Activated CD8-positive, alpha-beta memory T cell treated with anti-CD3 and anti-CD28 coated beads for 36 hours (primary cell): ENCODE data around the gene CTBP1. TPM values are rescaled to one million over a fixed set of nuclear protein-coding genes. Genes with fewer than 3 reads are reported as not detected.

Experiments
- CTCF ChIA-PET: fragments of 350-600 bp; sonication (Branson Sonifier 250); formaldehyde crosslinking; loops from one replicate; lab custom pipeline; 2021; ENCODE audit warnings: antibody characterized with exemption; lab: Charles Lee
- POLR2A ChIA-PET: fragments of 350-600 bp; sonication (Branson Sonifier 250); formaldehyde crosslinking; loops from one replicate; lab custom pipeline; 2021; ENCODE audit warnings: antibody characterized with exemption; lab: Charles Lee
- total RNA-seq, 2 experiments: library from RNA; stranded (reverse); gene quantifications; one replicate each; pipeline ENCODE4 v1.2.3, GENCODE V29; 2021

Gene CTBP1
- total RNA-seq, 2 experiments from 2014 or later = 129 to 133 TPM

DNA sequence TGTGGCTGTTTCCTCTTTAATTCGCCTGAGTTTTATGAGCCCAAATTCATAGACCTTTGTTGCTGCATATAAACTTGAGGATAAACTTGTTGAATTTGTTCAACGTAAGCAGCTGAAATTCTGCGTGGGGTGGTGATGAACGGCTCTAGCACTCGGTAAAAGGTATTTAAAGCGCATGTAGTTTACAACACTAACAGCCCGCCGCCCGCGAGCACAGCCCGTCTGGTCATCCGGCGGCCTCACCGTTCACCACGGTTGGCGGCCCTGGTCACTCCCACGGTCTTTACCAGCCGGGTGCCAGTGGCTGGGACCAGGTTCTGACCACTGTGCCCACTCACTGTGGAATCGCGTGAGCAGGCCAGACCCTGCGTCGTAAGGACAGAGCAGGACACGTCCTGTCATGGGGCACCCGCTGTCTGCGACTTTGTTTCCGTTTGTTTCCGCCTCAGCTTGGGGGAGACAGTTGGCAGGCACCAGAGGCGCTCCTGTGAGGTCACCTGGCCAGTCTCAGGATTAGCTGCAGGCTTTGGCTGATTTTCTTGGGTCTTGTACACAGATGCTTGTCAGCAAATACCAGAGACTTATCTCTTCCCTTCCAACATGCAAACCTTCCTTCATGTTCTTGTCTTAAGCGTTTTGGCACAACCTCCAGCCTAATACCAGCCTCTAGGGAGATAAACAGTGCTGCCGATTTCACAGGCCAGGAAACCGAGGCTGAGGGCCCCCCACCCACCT, 39.8 kb downstream of the CTBP1 start:
- CTCF ChIA-PET = no interaction called here

GRCh38 chr4:1208266-1208961, 40.5 kb downstream of the CTBP1 start:
- POLR2A ChIA-PET = no interaction called here
- CTCF ChIA-PET = no interaction called here

More for the DNA sequence above, 39.8 kb downstream of the CTBP1 start:
- POLR2A ChIA-PET = no interaction called here

DNA sequence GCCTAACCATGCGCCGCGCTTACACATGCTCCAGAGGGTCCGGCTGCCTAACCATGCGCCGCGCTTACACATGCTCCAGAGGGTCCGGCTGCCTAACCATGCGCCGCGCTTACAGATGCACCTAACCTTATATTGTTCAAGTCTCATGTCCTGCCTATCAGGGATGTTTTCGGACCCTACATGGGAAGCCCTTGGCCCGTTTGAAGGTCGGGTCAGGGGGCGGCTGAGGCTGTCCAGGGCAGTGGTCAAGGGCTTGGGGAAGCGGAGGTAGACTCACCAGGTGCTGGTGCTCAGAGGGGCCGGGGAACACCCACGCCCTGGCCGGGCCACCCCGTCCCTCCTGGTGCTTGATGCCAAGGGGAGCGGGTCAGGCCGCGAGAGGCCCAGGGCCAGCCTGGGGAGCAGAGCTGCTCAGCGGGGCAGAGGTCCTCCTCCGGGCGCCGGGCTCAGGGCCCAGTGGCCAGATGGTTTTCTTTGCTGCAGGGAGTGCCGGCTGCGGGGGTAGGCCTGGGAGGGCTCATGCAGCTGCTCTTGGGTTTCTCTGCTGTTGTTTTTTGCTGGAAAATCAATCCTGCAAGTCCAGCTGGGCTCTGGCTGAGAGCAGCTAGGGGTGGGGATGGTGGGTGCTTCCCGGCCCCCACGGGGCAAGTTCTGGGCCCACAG, 41.2 kb downstream of the CTBP1 start:
- CTCF ChIA-PET = interaction anchor here (0.6 kb wide), 1 partner anchor 45 kb away, joined by 3 read pairs; no protein-coding TSS in a partner anchor
- POLR2A ChIA-PET = no interaction called here

GRCh38 chr4:1207157-1207470, 41.8 kb downstream of the CTBP1 start:
- ChIA-PET POLR2A (no interaction called here), CTCF (interaction anchor here (1.0 kb wide), 1 partner anchor 10 kb away, joined by 3 read pairs; no protein-coding TSS in a partner anchor)

- POLR2A ChIA-PET = no interaction called here
Measured at GRCh38 chr4:1206299-1207156, 42.4 kb downstream of the CTBP1 start.

DNA sequence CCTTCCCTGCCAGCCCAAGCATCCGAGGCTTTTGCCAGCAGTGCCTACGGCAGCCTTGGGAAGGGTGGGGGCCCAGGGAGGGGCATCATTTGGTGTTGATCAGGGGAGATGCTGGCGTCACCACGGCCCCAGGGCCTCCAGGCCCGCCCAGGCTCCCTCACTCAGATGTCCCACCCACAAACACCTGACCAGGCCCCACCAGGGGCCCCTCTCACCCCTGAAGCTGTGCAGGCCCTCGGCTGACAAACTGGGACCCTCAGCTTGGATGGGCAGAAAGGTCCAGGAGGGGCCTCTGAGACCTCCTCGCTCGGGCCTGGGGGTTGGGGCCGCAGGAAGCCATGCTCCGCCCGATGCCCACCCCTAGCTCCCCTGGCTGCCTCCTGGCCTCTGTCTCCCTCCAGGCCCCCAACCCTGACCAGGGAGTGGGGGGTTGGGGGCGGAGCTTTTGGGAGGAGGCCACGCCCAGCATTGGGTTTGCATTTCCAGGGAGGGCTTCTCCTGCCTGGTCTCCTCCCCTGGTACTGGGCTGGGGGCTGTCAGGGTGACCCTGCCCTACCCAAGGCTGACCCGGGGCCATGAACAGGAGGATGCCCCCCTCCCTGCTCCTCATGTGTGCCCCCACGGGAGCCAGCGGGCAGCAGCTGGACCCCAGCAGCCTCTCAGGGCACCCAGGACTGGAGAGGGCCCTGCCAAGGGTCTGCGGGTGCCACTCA, 43.2 kb downstream of the CTBP1 start:
- CTCF ChIA-PET = interaction anchor here (0.6 to 1.3 kb wide), 3 partner anchors 38 to 97 kb away, joined by 3 to 4 read pairs (median 3); no protein-coding TSS in a partner anchor
- POLR2A ChIA-PET = no interaction called here

More at GRCh38 chr4:1206299-1207156, 42.4 kb downstream of the CTBP1 start:
- CTCF ChIA-PET = interaction anchor here (1.0 to 1.3 kb wide), 3 partner anchors 10 to 40 kb away, joined by 3 to 4 read pairs (median 3); no protein-coding TSS in a partner anchor

DNA sequence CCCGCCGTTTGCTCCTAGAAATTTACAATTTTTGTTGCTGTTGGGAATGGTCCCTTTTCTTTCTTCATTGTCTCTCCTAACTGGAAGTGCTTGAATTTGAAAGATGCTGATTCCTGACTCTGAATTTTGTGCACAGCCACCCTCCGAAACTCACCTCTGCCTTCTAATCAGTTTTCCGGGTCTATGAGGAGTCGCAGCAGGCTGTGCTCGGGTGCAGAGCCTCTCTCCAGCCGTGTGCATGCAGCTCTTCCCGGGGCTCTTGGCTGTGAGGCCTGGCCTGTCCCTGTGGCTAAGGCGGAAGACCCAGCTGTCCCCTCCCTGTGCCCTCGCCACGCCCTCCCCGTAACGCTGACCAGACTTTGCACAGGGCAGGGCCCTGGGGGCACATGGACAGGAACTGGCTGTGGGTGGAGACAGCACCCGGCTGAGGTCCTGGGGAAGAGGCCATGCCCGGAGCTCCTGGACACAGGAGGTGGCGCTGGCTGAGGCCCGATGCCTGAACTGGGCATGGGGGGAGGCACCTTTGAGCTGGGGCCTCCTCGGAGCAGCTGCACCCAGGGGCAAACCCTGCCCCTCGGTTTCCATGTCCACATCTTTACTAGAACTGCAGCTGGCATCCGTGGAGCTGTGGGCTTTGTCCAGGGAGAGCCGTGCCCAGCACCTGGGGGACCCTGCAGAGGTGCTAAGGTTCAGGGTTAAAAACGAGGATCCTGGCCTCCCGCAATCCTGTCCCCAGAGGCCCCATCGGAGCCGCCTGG, 43.9 kb downstream of the CTBP1 start:
- POLR2A ChIA-PET = no interaction called here

DNA sequence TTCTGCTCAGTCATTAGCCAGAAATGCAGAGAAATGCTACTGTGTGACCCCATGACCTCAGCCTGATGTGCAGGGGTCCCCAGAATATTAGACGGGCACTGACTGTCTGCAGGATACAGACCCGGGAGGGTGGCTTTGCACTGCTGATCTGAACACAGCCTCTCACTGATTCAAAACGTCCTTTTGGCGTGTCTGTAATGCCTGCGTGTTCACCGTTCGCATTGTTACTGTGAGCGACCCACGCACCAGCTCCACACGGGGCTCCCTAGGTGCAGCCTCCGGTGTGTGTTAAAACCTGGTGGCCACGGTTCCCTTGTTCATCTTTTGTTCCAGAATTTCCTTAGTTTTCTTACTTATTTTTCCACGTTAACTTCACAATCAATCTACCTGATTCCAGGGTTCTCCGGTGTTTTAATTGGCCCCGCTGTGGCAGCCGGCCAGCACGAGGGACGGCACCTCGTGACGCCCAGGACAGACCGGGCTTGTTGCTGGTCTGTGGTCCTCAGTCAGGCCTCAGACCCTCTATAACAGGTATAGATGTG, 44.6 kb downstream of the CTBP1 start:
- ChIA-PET POLR2A (interaction anchor here (0.7 to 1.5 kb wide), 3 partner anchors 10 to 83 kb away, joined by 3 to 4 read pairs (median 3); no protein-coding TSS in a partner anchor), CTCF (interaction anchor here (0.9 to 3.3 kb wide), 3 partner anchors 13 to 43 kb away, joined by 3 to 22 read pairs (median 6); no protein-coding TSS in a partner anchor)

More for the DNA sequence above, 43.9 kb downstream of the CTBP1 start:
- CTCF ChIA-PET = interaction anchor here (0.6 to 1.3 kb wide), 3 partner anchors 38 to 98 kb away, joined by 3 to 4 read pairs (median 3); no protein-coding TSS in a partner anchor

GRCh38 chr4:1203026-1203616, 45.8 kb downstream of the CTBP1 start:
- POLR2A ChIA-PET = interaction anchor here (1.5 to 2.4 kb wide), 4 partner anchors 11 to 45 kb away, joined by 4 to 10 read pairs (median 8); no protein-coding TSS in a partner anchor
- CTCF ChIA-PET = interaction anchor here (0.5 to 3.3 kb wide), 9 partner anchors 12 to 286 kb away, joined by 3 to 22 read pairs (median 3); no protein-coding TSS in a partner anchor

DNA sequence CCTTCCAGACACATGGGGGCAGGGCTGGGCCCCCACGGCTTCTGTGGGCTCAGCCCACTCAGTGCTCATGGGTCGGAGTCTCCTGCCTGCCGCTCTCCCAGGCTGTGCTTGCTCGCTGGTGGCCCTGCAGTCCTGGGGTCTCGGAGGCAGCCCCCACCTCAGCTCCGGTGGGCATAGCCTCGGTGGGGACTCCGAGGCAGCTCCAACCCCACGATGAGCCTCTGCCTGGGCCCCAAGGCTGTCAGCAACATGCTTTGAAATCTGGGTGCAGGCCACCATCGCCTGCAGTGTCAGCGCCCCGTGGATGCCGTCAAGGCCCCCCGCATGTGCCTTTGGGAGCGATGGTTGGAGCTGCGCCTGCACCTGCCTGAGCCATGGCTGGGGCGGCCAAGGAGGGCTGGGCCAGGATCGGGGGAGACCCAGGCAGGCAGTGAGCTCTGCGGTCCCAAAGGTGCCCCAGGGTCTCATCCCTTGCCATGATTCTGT, 46.4 kb downstream of the CTBP1 start:
- POLR2A ChIA-PET = interaction anchor here (1.5 to 2.4 kb wide), 4 partner anchors 12 to 45 kb away, joined by 4 to 10 read pairs (median 8); no protein-coding TSS in a partner anchor
- CTCF ChIA-PET = interaction anchor here (0.5 to 3.3 kb wide), 11 partner anchors 13 to 286 kb away, joined by 3 to 22 read pairs (median 4); no protein-coding TSS in a partner anchor

DNA sequence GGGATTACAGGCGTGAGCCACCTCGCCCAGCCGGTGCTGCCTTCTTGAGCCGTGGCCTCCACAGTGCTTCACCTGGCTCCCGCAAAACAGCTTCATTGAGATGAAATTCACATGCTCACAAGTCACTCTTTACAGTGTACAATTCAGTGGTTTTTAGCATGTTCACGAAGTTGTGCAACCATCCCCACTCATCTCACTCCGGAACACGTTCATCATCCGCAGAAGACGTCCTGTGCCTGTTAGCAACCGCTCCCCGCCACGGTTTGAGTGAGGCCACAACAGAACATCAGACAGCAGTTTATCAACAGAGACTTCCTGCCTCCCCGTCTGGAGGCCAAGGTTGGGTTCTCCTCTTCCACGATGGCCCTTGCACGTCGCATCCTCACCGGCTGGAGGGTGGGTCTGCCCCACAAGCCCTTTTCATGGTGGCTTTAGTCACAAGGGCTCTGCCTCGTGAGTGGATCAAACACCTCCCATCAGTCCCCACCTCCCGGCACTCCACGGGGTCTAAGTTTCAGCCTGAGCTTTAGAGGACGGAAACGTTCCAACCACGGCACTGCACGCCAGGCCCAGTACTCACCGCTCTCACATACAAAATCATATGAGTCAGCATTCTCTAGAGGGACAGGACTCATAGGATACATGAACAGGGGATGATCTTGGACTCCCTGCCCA, 46.9 kb downstream of the CTBP1 start:
- CTCF ChIA-PET = interaction anchor here (0.5 to 3.3 kb wide), 7 partner anchors 14 to 497 kb away, joined by 3 to 22 read pairs (median 4); no protein-coding TSS in a partner anchor
- POLR2A ChIA-PET = interaction anchor here (0.7 to 2.4 kb wide), 8 partner anchors 9 to 669 kb away, joined by 3 to 10 read pairs (median 6); no protein-coding TSS in a partner anchor

DNA sequence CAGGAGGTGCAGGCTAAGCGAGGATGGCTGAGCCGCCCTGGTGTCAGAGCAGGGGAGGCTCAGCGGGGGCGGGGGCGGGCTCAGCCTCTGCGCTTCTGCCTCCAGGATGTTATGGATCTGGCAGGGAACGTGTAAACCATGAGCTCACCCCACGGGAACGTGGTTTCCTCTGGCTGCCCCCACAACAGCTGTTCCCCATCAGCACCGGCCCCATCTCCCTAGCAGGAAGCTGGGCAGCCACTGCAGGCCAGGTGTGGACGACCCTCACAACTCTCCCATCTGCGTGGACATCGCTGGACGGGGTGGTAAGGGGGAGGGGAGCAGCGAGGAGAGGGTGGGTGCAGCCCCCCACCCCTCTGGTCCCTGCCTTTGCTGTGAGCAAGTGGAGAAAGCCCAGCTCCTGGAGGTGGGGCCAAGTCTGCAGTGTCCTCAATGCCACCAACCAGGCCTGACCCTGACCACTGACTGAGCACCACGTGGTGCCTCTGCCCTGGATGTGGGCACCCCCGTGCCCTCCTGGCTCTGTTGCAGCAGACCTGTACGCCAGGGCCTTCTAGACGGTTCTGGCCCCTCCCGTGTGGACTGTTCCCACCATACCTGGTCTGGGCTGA, 48.4 kb downstream of the CTBP1 start:
- CTCF ChIA-PET = interaction anchor here (1.2 kb wide), 1 partner anchor 11 kb away, joined by 5 read pairs; no protein-coding TSS in a partner anchor

GRCh38 chr4:1199556-1200331, 49.2 kb downstream of the CTBP1 start:
- POLR2A ChIA-PET = interaction anchor here (0.8 kb wide), 1 partner anchor 23 kb away, joined by 3 read pairs; no protein-coding TSS in a partner anchor
- CTCF ChIA-PET = interaction anchor here (1.2 kb wide), 1 partner anchor 11 kb away, joined by 5 read pairs; no protein-coding TSS in a partner anchor

More for the DNA sequence above, 48.4 kb downstream of the CTBP1 start:
- POLR2A ChIA-PET = interaction anchor here (0.8 kb wide), 1 partner anchor 23 kb away, joined by 3 read pairs; no protein-coding TSS in a partner anchor
